HG02885 (cell line): ENCODE results near the gene ZNF532.
A peak's percentile ranks its signal among the peaks of the same experiment; 100 is the strongest.

Source experiments
- ATAC-seq: cut with Tn5 transposase; IDR thresholded peaks from one replicate; pipeline ENCODE4 v1.9.1; 2021; ENCODE audit warnings: mild to moderate bottlenecking; ENCODE audit not compliant: unreplicated experiment, poor library complexity

Gene ZNF532

DNA sequence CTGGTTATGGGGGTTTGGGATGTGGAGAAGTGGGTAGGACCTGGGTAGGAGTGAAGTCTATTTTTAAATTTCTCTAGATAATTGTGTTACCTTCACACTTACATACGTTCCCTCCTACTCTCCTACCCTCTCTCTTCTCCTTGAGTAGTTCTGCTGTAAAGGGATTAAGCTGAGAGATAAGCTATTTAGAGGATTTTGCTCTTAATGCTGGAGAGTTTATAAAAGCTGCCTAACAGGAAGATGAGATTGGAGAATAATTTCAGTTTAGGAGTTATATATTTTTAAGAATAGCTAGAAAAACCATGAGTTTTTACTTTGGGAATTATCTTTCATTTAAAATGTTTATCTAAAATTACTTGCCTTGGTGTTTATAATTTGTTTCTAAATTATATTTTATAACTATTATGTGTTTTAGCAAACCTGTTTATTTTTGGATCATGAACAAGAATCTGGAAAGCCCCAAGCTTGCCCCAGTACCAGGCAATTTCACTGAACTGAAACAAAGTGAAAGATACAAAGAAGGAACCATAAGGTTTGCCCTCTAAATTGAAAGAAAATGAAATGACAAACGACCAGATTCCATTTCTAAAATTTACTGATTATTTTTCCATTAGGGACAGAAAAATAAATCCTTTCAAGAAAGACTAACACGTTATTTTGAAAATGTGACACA is 101.5 kb downstream of the ZNF532 start:
- ATAC-seq = no peak

DNA sequence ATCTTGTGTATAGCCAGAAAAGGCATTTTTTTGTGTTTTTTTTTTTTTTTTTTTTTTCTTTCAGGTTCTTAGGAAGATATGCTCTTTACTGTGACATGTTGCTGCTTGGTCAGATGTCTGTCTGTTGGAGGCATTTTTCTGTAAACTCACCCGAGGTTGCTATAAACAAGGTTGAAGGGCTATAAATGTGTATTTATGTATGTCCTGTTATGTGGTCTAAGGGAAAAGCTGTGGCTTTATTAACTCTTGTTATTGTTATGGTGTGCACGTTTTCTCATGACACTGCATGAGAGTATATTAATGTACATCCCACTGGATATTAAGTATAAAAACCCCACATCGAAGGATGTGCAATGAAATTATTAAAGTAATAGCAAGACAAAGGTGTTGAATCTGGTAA is 102.0 kb downstream of the ZNF532 start:
- no peak for ATAC-seq

DNA sequence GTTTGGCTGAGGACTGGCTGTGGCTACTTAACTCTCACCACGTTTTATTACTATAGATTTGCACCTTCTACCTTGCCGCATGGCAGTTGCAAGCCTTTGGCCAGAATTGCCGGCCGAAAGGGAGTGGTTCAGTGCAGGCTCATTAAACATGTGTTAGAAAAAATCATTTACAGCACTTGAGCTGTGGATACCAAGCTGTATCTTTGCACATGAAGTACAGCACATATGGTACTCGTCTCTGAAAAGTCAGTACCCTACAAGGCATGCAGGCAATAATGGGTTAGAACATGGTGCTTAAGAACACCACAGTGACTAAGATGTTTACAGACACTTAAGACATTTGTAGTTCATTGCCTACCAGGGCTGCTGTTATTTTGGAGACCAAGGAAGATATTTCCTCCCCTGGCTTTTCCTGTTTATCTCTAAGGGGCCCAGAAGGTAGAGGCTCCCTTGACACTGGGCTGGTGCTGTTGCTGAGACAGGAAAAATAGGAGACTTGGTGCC is 103.1 kb downstream of the ZNF532 start:
- no peak for ATAC-seq

DNA sequence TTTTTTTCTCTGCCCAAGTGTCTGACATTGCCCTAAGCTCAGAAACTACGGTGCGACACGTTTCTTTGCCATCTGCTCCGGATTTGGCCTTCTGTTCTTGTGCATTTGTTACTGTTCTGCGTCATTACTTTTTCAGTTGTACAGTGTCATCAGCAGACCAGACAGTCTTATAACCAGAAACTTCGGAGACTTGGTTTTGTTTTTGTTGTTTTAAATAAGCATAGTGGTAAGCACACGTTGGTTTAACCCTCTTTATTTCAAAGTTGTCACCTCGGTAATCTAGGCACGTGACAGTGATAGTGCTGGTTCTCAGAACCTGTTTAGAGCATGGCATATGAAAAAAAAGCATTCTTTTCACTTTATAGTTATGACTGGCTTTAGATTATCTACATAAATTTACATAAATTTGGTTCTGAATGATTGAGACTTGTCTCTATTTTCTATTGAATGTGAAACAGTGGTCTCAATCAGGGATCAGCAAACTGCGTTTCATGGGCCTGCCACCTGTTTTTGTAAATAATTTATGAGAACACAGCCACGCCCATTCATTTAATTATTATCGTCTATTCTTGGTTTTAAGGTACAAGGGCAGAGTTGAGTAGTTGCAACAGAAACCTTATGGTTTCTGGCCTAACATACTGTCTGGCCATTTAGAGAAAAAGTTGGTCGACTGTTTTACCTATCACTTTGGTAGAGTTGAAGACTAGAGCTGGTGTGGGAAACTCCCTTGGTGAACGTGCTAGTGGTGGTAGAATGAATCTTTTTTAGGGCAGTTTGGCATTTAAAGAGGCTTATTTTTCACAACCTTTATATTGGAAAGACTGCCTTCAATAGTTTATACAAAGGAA is 106.5 kb downstream of the ZNF532 start:
- peak; percentile 69 for ATAC-seq

DNA sequence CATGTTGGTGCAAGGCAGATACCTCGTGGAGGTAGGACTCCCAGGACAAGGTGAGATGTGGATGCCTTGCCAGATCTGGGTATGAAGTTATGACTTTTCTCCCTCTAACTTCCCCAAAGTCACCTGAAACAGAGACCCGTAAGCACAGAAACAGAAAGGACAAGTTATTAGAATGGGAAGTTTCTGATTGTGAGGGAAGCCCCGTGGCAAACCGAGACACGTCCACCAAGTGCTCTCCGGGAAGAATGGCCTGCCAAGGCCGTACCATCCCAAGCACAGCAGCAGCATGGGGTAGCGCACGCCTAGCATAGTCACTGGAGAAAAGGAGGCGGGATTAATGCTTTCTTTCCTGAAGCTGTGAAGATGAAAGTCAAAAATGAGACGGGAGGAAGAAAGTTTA is 110.6 kb downstream of the ZNF532 start:
- ATAC-seq = no peak

DNA sequence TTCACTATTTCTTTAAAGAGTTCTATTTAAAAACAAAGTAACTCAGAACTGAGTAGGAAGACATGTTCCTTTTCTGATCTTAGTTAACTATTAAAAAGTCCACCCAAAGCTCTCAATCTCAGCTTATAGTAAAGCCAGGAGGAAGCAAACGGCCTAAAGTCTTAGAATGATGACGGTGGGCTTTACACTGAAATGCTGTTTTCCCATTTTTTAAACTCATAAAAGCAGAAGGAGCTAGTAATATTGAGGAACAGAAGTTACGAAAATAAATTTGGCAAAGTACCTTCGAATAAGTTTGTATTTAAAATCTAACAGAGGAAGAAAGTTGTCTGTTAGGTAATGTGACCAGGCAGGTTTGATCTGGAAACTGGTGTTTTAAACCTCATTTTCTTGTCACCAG is 111.1 kb downstream of the ZNF532 start:
- no peak for ATAC-seq

DNA sequence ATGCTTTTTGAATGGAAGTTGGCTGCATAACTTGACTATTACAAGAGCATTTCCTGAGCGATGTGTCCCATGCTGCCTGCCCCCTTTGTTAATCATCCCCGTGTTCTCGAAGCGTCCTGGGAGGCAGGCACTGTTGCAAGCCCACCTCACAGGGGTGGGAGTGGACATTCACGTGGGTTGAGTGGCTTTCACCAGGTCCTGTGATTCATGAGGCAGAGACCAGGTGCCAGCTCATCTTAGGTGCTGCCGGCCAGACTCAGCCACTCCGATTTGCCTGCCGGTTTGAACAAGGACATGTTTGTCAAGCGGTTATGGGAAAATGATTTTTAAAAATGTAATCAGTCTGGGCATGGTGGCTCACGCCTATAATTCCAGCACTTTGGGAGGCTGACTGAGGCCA is 112.5 kb downstream of the ZNF532 start:
- no peak for ATAC-seq

DNA sequence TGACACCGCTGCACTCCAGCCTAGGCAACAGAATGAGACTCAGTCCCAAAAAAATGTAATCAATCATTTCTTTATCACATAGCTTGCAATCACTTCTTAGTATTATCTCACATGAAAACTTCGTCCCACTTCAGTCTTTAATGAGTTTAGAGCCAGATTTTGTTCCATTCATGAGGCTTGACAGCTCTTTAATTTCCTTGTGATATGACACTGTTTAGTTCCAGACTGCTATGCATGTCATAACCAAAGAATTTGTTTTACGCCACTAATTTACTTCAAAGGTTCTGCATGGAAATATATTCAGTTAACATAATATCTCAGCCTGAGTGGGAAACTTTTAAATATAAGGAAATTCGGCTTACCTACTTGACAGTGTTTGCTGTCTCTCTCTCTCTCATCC is 113.1 kb downstream of the ZNF532 start:
- no peak for ATAC-seq

DNA sequence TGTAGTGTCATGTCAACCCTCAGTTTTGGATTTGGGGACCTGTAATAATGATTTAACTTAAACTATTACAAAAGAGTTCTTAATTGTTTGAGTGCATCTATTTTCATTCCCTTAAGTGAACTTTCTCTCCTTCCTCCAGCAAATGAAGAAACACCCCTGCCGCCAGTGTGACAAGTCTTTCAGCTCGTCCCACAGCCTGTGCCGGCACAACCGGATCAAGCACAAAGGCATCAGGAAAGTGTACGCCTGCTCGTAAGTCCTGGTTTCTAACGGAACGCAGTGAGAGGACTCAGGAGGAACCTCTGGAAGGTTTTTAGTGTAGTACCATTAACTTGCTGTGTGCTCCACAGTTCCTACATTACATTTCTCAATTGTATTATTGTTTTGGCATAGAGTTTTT is 114.2 kb downstream of the ZNF532 start:
- no peak for ATAC-seq

DNA sequence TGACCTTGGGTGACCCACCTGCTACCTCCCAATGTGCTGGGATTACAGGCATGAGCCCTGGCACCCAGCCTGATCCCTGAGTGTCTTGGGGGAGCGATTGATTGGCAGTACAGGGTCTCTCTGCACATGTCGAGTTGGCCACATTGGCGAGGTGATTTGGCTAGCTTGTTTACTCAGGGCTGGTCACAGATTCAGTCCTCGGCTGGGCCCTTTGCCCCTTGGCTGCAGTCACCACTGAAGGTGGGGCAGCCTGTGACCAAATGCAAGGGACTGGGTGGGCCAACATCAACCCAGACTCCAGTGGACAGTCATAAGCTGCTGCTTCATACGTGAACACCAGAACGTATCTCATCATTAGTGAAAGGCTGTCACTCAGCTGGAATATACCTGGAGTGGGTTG is 114.9 kb downstream of the ZNF532 start:
- ATAC-seq = no peak

DNA sequence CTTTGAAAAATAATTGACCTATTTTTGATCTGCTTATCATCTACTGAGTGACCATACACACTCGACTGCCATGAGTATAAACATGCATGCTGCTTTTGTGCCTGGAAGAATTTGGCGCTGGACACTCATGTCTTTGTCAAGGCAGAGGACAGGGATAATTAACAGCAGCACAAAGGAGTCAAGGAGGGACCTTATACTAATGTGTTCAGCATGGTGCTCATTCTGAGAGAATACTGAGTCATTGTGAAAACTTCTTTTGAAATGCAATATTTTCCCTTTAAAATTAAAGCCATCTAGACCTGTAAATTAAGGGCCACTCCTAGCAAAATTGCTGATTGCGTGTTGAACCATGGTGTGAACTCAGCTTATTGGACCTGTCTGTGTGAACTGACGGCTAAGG is 116.3 kb downstream of the ZNF532 start:
- ATAC-seq = peak; percentile 61

DNA sequence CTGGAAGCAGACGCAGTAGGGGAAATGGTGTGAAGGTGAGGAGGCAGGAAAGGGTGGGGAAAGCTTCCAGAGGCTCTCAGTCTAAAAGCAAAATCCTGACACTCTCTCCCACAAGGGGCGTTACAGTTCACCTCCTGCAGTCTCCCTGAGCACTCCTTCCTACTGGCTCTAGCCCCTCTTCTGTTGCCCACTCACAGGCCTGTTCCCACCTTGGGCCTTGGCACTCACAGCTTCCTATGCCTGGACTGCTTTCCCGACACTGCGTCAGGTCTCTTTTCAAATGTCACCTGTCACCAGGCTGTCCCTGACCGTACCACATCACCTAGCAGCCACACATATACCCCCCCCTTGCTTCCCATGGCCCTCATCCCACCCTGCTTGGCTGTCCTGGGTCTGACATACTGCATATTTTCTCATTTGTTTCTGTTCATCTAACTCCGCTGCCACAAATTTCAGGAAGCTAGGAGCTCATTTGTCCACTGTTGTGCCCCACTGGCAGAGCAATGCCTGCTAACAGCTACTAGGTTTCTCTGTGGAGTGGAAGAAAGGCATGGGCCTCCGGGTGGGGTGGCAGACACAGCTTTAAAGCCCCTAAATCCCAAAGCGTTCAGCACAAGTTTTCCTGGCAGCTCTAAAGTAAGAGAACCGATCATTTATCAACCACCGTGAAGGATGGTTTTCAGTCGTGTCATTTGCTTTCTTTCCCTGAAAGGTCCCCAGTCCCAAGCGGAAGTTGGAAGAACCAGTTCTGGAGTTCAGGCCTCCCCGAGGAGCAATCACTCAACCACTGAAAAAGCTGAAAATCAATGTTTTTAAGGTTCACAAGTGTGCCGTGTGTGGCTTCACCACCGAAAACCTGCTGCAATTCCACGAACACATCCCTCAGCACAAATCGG is 118.8 kb downstream of the ZNF532 start:
- ATAC-seq = no peak

DNA sequence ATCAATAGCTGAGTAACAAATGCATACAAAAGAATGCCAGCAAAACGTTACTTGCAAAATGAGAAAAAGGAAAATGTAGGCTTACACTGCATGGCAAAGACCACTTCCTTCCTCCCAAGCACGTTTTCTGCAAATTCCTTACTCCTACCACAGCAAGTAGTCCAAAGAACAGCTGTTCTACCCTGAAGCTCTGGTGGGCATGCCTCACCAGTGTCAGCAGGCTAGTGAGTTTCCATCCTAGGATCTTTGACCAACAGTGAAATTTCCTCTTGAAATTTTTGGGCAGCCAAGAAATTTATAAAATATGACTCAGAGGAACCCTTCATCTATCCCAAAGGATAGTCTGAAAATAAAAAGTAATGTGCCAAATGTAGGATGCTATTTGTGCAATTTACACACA is 123.9 kb downstream of the ZNF532 start:
- ATAC-seq = no peak

DNA sequence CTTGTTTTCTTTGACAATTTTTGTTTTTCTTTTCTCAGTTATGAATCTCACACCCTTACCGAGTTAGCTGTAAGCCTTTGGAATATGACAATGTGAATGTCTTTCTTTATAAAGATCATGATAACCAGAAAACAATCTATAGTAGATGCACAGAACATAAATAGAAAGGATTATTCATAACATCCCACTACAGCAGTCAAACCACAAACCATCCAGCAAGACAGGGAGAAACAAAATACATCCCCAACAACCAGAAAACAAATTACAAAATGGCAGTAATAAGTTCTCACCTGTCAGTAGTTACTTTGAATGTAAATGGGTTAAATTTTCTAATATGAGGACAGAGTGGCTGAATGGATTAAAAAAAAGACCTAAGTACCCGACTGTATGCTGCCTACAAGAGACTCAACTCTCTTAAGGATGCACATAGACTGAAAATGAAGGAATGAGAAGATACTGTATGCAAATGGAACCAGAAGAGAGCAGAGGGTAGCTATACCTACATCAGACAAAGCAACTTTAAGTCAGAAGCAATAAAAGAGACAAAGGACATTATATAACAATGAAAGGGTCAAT is 124.6 kb downstream of the ZNF532 start:
- ATAC-seq = no peak

DNA sequence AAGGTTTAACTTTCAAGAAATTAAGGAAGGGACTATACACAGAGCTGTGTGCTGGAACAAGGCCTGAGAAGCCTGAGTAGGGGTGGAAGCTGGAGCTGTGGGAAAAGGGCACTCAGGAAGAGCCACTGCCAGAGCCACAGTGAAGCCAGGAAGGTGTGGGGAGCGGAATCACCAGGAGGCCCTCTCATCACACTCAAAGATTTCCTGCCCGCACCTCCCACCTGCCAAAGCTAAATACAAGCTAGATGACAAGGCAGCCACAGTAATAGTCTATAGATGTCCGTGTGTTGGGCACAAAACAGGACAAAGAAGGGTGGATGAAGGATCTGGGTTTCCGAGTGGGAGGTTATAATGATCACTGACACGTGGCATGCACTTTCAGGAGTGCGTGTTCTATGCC is 126.0 kb downstream of the ZNF532 start:
- ATAC-seq = no peak

DNA sequence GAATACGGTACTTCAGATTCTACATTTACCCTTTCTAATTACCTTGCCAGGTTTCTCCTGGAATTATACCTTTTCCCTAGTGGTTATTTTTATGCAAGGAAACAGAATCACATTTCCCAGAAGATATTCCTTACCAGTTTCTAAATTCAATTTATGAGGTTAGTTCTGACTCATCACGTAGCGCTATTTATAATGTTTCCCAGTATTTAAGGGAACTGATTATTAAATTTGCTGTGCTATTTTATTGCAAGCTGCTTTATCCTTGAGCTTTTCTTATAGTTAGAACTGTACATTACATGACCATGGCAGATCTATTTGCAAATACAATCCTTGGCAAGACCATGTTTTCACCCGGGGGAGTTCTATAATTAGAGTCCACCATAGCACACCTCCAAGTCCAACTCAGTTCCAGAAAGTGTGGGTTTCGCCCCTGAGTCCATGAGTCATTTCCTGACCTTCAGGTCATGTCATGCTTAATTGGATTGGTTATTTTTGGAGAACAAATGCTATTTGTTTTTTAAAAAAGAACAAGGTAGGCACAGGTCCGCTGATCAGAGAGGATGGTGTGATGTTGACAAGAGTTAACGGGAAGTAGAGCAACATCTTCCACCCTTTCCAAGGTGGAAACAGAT is 126.6 kb downstream of the ZNF532 start:
- peak; percentile 84 for ATAC-seq

DNA sequence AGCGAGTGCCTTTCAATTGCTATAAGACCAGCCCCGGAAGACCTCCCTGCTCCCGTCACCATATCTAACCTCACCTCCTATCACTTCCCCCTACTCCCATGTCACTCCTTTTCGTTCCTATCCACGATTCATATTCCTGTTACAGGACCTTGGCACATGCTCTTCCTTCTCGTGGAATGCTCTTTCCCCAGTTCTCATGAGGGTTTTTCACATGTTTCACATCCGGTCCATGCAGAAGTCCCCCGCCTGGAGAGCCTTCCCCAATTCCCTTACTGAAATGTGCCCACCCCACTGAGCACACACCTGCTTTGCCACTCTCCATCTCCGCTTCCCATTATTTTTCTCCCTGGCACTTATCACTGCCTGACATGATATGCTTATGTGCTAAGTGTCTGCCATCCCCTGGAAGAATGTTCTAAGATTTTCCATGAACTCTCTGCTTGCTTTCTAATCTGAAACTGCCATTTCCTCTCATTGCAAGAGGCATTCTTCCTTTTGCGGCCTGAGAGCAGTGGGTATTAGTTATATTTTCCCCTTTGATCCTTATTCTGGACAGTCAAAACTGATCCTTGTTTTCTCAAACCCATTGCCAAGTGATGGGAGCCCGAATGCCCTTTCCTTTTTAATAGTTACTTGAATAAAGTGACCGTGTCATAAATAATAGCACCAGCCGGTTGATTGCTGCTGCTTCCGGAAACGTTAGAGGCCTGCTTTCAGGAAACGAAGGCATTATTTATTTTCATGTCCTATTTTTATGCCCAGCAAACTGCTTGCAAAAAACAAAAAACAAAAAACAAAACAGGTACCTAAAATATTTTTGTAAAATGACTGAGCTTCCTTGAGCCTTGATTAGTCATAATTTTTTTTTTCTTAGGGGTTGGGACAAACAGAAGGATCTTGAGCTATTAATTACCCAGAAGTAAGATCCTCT is 127.9 kb downstream of the ZNF532 start:
- no peak for ATAC-seq

DNA sequence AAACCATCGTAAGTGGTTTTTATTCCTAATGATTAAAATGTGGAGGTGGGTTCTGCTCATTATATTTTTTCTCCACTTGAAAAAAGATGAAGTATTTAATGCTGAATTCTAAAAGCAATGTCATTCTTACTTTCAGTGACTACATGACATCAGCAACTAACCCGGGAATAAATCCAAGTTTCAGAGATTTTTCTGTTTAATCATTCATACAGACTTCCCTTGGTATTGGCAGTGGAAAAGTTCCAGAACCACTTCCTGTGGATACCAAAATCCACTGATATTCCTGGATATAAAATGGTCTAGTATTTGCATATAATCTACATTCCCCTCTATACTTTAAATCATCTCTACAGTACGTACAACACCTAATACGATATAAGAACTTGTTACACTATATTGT is 128.6 kb downstream of the ZNF532 start:
- ATAC-seq = no peak

DNA sequence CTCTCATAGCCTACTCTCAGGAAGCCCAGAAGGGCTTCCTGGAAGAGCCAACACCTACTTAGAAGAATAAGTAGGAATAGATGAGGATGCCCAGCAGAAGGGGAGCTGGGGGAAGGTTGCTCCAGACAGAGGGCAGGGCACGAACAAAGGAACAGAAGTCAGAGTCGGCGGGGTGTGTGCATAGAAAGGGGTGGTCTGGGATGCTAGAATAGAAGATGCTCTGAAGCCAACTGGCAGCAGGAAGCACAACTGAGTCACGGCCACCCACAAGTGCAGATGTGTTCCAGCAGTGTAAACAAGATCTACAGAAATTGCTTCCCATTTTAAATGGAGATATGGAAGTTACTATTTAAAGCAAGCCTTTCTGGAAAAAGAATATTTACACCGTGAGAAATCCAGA is 131.0 kb downstream of the ZNF532 start:
- no peak for ATAC-seq
